GM21526 (cell line): ENCODE measurements around the gene NMT1.

Source experiments
- ATAC-seq: cut with Tn5 transposase; IDR thresholded peaks from one replicate; pipeline ENCODE4 v1.9.1; 2021; ENCODE audit warnings: moderate library complexity; ENCODE audit not compliant: unreplicated experiment, low FRiP score

The NMT1 gene

DNA sequence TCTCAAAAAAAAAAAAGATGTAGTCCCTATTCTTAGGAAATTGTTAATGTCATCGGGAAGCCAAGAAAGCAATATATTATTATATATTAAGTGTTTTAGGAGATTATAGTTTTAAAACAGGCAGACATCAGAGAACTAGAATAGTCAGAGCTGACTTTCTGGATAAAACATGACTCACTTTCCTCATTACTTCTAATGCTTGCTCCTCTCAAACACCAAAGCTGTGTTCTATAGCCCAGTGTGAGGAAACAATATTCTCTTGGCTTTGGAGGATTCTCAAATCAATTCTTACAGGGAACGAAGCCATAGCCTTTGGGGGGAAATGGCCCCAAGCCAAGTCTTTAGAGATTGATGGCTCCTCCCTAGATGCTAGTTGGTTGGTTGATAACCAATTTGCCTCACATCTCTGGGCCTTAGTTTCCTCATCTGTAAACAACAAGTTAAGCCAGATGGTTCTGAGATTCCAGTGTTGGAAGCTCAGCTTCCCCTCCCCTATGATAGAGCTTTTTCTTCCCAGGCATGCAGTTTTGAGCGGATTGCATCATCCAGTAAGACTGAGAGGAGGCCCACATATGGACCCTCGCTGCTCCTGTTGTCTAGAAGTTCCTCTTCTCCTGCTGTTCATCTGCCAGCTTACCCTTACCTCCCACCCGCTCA is 12.4 kb downstream of the NMT1 start:
- ATAC-seq, result no peak

DNA sequence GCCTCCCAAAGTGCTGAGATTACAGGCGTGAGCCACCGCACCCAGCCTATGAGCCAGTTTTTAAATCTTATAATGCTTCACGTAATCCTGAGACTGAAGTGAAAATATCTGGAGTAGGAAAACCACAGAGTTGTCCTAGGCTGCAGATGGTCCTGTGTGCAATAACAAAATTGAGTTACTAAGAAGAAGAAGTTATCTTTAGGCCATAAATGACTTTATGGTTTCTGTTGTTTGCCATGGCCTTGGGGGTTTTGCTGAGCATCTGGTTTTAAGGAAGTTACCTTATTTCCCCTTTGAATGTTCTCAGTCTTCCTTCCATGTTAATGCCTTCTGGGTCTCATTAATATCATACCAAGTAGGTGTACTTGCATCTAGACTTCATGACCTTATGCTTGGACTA is 16.5 kb downstream of the NMT1 start:
- no peak for ATAC-seq

DNA sequence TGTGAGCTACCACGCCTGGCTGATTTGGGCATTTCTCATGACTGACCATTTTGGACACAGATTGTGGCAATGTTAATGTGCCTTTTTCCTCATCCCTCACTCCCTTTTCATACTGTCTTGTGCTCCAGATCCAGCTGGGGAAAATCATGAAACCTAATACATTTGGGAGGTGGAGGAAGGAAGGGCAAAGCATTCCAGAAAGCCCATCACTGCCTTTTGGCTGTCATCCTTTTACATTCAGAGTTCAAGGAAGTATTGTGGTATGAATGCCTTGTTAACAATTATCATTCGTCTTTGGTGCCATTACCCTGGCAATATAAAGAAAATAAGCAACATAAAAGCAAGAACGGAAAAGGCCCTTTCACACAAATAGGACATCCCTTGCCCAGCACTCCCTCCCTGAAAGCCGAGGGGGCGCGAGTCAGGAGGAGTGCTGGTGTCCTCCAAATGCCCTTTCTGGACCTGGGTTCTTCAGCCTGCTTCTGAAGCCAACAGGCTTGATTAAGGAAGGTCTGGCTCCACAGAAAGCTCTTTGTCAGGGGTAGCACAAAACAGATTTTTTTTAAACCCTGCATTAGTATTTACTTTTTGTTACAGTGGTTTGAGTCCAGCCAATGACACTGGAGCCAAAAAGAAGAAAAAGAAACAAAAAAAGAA is 20.1 kb downstream of the NMT1 start:
- no peak for ATAC-seq

DNA sequence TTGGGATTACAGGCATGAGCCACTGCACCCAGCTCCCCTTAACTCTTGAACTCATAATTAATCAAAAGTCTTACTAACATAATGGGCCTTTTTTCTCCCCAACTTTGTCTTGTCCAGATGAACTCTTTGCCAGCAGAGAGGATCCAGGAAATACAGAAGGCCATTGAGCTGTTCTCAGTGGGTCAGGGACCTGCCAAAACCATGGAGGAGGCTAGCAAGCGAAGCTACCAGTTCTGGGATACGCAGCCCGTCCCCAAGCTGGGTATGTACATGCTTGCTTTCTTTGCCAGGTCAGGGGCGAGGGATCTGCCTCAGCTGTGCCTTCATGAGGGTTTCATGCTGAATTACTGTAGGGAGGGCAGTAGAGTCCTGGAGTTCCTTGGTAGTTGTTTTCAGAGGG is 25.3 kb downstream of the NMT1 start:
- no peak for ATAC-seq

DNA sequence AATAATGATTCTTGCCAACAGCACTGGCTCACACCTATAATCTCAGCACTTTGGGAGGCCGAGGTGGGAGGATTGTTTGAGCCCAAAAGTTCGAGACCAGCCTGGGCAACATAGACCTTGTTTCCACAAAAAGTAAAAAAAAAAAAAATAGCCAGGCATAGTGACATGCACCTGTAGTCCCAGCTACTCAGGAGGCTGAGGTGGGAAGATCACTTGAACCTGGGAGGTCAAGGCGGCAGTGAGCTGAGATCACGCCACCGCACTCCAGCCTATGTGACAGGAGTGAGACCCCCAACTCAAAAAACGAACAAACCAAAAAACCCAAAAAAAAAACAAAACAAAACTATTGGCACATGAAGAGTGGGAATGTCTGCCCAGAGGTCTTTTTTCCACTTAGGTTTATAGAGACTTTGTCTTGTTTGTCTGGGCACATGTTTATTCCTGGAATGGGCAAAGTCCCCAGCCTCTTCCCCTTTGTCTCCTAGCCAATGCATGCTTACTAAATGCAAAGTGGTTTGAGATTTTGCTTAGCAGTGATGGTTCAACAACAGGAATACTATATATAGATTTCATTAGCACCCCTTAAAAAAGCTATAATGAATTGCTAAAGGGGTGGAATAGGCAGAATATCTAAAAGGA is 25.9 kb downstream of the NMT1 start:
- no peak for ATAC-seq

DNA sequence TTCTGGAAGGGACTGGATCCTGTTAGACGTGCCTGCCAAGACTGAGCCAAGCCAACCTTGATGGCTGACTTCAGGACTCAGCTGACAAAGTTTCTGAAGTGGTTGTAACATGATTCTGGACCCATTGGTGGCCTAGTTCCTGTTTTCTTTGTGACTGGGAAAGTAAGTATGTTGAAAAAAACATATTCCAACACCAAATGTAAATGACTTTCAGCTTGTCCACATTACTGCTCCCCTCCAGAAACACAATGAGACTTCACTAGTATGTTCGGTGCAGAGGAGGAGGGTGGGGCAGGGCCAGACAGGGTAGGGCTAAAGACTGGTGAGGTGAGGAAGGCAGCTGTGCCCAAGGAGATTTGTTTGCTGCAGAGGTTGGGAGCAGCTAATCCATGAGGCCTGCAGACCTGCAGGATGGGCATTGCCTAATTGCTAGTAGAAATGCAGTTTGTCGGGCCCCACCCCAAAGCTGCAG is 26.4 kb downstream of the NMT1 start:
- no peak for ATAC-seq

DNA sequence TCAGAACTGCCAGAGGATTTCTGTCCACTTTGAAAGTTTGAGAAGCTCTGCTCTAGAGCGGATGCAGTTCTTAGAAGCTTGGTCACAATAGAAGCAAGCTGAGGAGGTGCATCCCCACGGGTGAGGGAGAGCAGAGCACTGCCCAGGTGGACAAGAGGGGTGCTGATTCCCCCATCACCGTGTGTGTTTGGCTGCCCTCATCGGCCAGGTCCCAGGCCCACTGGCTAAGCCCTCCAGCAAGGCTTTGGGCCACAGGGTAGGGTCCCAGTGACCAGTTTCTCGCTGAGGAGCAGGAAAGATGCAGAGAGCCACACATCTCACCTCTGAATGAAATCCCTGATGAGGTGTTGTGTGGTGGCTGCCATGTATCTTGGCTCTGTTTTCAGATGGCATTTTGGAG is 26.9 kb downstream of the NMT1 start:
- ATAC-seq, result no peak

DNA sequence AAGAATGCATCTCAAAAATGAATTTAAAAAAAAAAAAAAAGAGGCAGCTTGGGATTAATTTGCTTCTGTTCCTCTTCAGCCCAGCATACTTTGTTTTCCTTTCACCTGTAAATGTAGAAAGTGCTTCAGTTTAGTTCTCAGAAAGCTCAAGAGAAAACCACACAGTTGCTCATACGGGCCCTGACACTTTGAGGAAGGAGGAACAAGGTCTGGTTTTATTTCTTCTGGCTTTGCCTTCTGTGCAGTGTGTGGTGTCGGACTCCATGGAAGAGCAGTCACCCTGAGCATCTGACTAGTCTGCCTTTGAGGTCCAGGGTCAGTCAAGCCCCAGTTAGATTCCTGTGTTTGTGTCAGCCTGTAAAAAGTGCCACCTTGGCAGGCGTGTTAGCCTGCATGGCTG is 27.6 kb downstream of the NMT1 start:
- no peak for ATAC-seq

DNA sequence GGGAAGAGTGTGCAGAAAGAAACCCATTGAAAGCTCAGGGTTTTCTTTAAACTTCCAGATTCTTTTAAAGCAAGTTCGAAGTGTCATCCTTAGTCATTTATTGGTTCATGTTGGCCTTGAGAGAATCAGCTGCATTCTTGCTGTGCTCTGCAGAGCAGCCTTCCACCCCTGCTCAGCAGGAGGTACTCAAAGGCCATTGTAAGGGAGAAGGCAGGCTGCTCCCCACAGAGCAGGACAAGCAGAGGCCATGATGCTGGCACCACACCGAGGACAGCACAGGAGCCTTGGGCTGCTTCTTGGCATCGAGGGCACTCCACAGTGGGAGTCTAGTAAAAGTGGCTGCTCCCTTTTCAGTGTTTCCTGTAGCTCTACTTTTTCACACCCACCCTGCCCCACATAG is 29.6 kb downstream of the NMT1 start:
- no peak for ATAC-seq

DNA sequence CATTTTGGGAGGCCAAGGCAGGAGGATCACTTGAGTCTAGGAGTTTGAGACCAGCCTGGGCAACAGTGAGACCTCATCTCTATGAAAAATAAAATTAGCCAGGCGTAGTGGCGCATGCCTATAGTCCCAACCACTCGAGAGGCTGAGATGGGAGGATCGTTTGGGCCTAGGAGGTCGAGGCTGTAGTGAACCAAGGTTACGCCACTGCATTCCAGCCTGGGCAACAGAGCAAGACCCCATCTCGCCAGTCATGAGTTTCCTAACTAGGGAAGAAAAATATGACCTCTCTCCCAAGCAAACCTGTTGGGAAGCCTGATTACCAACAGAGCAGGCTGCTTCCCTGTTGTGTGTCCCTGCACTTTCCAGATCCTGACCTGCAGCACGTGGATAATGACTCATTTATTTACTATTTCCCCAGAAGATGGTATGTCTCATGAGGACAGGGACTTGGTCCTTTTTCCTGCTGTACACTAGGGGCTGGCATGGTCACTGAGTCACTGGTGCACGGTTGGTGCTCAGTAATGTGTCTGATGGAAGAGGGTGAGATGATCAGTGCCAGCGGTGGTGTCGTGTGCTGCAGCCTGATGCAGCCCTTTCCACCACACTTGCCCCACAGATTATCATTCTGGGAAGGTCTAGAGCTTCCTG is 30.8 kb downstream of the NMT1 start:
- no peak for ATAC-seq

DNA sequence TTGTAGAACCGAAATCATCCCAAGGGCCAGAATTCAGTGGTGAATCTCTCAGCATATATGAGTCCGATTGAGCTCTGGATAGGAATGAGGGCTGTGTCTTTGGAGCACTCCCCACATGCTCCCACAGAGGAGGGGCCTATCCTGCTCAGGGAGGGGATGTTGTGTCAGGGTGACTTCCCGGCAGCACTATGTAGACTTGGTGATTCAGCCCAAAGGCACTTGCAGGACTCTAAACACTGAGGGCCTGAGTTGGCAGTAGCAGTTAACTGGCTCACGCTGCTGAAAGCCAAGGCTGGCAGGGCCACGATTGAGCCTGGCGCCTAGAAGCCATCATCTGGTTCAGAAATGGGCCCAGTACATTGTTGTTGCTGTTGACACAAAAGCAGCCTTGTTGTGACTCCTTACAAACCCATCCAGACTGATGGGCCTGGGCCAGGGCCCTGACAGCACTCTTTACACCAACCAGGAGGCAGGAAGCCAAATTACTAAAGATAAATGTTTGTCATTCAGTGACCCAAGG is 31.9 kb downstream of the NMT1 start:
- ATAC-seq, result no peak

DNA sequence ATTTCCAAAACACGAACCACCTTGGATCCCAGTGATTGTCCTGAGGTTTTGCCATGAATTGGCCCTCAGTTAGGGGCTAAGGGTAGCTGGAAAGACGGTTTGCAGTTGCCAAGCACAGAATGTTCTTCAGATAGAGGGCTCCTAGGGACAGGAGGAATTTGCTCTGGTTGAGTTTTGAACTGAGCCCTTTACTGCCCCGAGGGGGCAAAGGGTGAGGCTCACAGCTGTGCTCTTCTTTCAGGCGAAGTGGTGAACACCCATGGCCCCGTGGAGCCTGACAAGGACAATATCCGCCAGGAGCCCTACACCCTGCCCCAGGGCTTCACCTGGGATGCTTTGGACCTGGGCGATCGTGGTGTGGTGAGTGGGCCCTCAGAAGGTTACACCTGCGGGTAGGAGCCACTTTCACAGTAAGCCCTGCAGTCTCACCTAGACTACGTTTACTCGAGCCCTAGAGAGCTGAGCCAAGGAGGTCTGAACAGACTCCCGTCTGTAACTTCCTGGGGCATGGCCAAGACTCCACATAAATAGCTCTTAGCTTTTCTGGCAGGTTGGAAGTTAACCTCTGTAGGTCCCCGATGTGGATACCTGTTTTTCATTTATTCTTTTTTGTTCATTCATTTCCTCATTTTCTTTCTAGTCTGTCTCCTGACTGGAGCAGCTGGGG is 32.5 kb downstream of the NMT1 start:
- ATAC-seq, result no peak

DNA sequence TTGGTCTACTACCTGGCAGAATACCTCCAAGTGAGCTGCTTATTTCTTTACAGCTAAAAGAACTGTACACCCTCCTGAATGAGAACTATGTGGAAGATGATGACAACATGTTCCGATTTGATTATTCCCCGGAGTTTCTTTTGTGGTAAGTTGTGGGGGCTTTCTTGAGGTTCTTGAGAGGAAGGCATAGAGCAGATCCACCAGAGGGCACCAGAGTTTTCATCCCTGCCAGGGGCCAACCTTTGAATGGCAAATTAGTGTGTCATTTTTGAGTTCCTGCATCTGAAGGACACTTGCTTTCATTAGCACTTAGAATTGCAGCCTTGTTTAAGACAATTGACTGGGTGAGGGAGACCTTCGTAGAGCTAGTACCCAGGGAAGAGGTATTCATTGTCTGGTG is 35.0 kb downstream of the NMT1 start:
- ATAC-seq, result no peak

DNA sequence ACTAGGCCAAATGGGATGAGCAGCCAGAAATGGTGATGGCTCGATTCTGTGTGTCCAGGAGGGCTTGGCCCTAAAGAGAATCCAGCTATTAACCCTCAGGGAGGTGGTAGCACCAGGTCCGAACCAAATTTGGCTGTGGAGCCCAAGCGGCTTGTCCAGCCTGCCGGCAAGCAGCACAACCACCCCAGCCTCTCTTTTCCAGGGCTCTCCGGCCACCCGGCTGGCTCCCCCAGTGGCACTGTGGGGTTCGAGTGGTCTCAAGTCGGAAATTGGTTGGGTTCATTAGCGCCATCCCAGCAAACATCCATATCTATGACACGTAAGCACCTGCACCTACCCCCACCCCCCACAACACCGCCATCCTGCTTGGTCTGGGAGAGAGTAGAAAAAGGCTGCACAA is 35.8 kb downstream of the NMT1 start:
- ATAC-seq, result no peak

DNA sequence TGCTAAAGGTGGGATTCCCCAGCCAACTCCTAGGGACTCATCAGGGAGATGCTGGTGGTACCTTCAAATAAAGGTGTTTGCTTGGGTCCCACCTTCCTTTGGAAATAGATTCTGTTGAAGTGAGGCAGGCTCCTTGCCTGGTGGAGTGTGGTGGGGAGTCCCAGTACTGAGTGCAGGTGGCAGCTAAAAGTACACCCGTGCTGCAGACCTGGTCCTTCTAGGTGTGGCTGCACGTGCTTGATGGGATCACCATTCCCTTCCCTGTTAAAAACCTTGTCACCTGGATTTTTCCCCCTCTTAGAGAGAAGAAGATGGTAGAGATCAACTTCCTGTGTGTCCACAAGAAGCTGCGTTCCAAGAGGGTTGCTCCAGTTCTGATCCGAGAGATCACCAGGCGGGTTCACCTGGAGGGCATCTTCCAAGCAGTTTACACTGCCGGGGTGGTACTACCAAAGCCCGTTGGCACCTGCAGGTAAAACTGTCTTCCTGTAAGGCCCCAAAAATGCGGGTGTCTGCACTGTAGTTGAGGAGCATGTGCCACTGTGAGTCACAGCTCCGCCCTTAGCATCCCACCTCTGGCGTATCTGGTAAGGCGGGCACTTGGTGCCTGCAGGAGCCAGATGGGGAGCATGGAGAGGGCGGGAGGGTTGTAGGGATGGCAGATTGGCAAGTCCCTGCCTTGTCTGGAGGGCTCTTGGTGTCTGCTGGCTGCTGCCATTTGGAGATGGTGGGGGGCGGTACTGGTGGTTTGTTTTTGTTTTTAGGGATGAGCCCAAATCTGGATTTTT is 37.2 kb downstream of the NMT1 start:
- ATAC-seq, result no peak

DNA sequence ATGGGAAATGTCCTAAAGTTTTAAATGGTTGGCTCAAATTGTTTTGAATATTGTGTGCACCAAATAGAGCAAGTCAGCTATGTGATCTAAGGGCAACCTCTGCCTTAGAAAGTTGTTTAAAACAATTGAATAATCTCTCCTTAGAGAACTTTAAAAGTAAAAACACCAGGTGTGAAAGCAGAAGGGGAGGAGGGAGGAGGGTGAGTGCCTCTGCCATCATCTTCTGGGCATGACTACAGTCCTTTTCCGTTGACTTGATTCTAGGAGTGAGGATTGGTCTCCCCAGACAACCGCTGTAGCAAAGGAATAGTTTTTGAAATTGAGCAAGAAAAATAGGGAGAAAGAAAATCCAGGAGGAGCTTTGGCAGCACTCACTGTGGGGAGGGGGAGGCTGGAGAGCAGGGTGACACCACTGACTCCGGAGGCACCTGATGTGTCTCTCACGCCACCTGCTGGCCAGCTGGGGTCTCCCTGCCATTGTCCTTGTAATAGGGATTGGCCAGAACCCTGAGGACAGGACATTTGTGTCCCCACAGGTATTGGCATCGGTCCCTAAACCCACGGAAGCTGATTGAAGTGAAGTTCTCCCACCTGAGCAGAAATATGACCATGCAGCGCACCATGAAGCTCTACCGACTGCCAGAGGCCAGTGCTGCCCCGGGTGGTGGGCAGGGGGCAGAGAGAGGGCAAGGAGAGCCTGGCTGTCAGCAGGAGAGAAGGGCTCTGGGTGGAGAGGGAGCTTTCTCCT is 37.9 kb downstream of the NMT1 start:
- no peak for ATAC-seq

DNA sequence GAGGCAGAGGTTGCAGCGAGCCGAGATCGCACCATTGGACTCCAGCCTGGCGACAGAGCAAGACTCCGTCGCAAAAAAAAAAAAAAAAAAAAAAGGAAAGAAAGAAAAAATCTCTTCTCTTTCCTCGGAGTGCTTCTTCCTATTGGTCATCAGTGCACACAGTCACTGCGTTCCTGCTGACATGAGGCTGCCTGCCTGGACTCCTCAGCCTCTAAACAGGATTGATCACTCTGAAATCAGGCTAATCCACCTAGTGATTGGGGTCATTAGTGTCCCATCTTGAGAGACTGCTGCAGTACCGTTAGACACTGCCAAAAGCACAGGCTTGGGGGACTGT is 40.4 kb downstream of the NMT1 start:
- no peak for ATAC-seq

DNA sequence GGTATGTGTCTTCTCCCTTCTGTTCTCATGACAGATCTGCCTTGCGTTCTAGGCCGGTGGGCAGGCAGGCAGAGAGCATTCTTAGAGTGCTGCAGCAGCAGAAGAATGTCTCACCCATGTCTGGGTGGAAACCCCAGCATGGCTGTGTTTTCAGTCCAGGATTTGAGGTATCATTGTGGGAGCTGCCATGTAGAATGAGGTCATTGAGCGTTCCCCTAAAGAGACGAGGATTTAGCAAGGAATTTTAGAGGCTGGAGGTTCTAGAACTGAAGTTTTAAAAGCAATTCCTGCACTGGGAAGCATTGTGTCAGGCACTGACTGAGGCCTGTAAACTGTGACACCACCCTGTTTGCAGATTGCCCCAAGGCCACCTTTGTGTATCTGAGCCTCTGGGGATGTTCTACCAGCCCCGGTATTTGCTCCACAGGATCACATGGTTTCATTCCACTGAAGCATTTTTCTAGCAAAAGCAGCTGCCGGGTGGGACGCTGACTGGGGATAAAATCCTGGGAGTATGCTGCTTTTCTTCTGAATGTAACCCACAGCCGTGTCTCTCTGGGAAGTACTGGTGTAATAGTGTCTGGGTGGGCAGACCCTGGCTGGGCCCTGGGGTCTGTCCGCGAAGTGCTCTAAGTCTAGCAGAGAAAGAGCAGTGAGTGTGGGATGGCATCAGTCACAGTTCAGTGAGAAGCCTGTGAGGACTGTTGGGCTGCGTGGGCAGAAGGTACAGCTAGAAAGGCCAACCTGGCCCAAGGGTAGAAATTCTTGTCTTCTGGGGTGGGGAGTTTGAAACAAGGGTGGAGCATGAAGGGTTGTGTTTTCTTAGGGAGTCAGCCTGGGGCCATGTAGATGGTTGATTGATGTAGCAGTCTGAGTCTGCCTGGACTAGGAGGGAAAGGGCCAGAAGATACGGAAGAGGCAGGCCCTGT is 41.0 kb downstream of the NMT1 start:
- ATAC-seq, result no peak
